HG02571 (cell line): Measurements from ENCODE around the gene PLK3.

Source experiments
- ATAC-seq: cut with Tn5 transposase; IDR thresholded peaks from one replicate; pipeline ENCODE4 v1.9.1; 2021; ENCODE audit warnings: mild to moderate bottlenecking, moderate library complexity; ENCODE audit not compliant: unreplicated experiment

Gene PLK3

DNA sequence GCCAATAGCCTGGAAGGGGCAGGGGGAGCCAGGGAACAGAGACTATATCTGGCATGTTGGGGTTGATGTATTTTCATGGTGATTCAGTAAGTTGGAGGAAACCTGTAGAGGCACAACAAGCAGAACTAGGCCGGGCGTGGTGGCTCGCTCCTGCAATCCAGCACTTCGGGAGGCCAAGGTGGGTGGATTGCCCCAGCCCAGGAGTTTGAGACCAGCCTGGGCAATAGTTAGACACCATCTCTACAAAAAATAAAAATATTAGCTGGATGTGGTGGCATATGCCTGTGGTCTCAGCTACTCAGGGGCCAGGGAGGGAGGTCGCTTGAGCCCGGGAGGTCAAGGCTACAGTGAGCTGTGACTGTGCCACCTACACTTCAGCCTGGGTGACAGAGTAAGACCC, 53.0 kb downstream of the PLK3 start:
- ATAC-seq = no peak

DNA sequence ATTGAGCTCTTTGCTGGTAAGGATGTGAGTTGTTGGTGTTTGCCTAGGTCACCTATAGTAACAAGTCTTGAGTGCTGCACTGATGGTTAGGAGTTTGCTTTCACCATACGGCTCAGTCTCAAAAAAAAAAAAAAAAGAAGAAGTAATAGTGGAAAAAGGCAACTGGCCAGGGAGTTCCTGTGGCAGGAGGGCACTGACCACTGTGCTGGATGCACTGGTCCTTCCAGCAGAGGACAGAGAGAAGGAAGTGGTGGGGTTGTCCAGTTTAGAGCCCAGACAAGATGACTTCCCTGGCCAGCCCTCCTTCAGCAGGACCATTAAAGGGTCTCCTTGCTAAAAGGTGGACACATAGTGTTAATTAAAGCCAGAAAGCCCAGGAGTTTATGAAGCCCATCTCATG, 54.8 kb downstream of the PLK3 start:
- no peak for ATAC-seq
